ENCODE results near the gene ZNF608. TPM values are rescaled to one million over a fixed set of nuclear protein-coding genes. Genes with fewer than 3 reads are reported as not detected.

The ZNF608 gene
- total RNA-seq, 1 donor from 2014 or later: 20.6 TPM

- TF ChIP-seq POLR2A (IDR thresholded peaks at IDR 0.05) (no peak), CTCF (IDR thresholded peaks at IDR 0.05) (no peak), POLR2AphosphoS5 (IDR thresholded peaks at IDR 0.05; ENCODE audit: insufficient read depth in 1 of 2, low read depth in 1 of 2) (no peak)
- H3K4me1 ChIP-seq: peaks cover 16% of the 10 kb centered on the region
- DNase-seq (ENCODE audit: extremely low spot score in 2 of 2): no peak
- intact Hi-C loops (cut with DNase I): no loop called here
- no peaks in the 10 kb centered on the region for H3K27me3 ChIP-seq
- no peak overlapping the region for H3K27ac ChIP-seq
- H3K4me3 ChIP-seq: no peak overlapping the region
- H3K36me3 ChIP-seq: no peaks in the 10 kb centered on the region
- H3K9me3 ChIP-seq: no peaks in the 10 kb centered on the region
These were observed 31.5 kb downstream of the ZNF608 start for GRCh38 chr5:124714910-124715309.

GRCh38 chr5:124713595-124713994 lies 32.8 kb downstream of the ZNF608 start:
- TF ChIP-seq POLR2A (IDR thresholded peaks at IDR 0.05): no peak
- no peak for TF ChIP-seq CTCF (IDR thresholded peaks at IDR 0.05)
- no peak for TF ChIP-seq POLR2AphosphoS5 (IDR thresholded peaks at IDR 0.05; ENCODE audit: insufficient read depth in 1 of 2, low read depth in 1 of 2)
- intact Hi-C loops (cut with DNase I): no loop called here
- no peak overlapping the region for H3K27ac ChIP-seq
- H3K9me3 ChIP-seq: no peaks in the 10 kb centered on the region
- H3K27me3 ChIP-seq: no peaks in the 10 kb centered on the region
- DNase-seq (ENCODE audit: extremely low spot score in 2 of 2): no peak
- peaks cover 9% of the 10 kb centered on the region for H3K4me1 ChIP-seq
- H3K36me3 ChIP-seq: no peaks in the 10 kb centered on the region
- H3K4me3 ChIP-seq: no peak overlapping the region

- Histone ChIP-seq H3K4me1 (peaks cover 1% of the 10 kb centered on the region), H3K9me3 (no peaks in the 10 kb centered on the region), H3K36me3 (no peaks in the 10 kb centered on the region), H3K27me3 (no peaks in the 10 kb centered on the region), H3K27ac (no peak overlapping the region), H3K4me3 (no peak overlapping the region)
- DNase-seq (ENCODE audit: extremely low spot score in 2 of 2): no peak
- intact Hi-C loops (cut with DNase I): no loop called here
- no peak for TF ChIP-seq POLR2A (IDR thresholded peaks at IDR 0.05)
- no peak for TF ChIP-seq POLR2AphosphoS5 (IDR thresholded peaks at IDR 0.05; ENCODE audit: insufficient read depth in 1 of 2, low read depth in 1 of 2)
- no peak for TF ChIP-seq CTCF (IDR thresholded peaks at IDR 0.05)
These were observed 33.6 kb downstream of the ZNF608 start for GRCh38 chr5:124712731-124713305.

- Histone ChIP-seq H3K27me3 (no peaks in the 10 kb centered on the region), H3K4me3 (no peak overlapping the region), H3K27ac (no peak overlapping the region), H3K36me3 (no peaks in the 10 kb centered on the region), H3K4me1 (peaks cover 23% of the 10 kb centered on the region), H3K9me3 (no peaks in the 10 kb centered on the region)
- no peak for DNase-seq (ENCODE audit: extremely low spot score in 2 of 2)
- intact Hi-C loops (cut with DNase I): no loop called here
- no peak for TF ChIP-seq POLR2A (IDR thresholded peaks at IDR 0.05)
- no peak for TF ChIP-seq POLR2AphosphoS5 (IDR thresholded peaks at IDR 0.05; ENCODE audit: insufficient read depth in 1 of 2, low read depth in 1 of 2)
- no peak for TF ChIP-seq CTCF (IDR thresholded peaks at IDR 0.05)
These were observed 38.4 kb downstream of the ZNF608 start for GRCh38 chr5:124708086-124708485.

- intact Hi-C loops (cut with DNase I): no loop called here
- Histone ChIP-seq H3K4me3 (peak overlapping the region in 1 of 2 donors; percentile 30), H3K27me3 (no peaks in the 10 kb centered on the region), H3K9me3 (no peaks in the 10 kb centered on the region), H3K4me1 (peaks cover 28% of the 10 kb centered on the region), H3K27ac (no peak overlapping the region), H3K36me3 (no peaks in the 10 kb centered on the region)
- no peak for DNase-seq (ENCODE audit: extremely low spot score in 2 of 2)
- TF ChIP-seq POLR2A (IDR thresholded peaks at IDR 0.05) (no peak), POLR2AphosphoS5 (IDR thresholded peaks at IDR 0.05; ENCODE audit: insufficient read depth in 1 of 2, low read depth in 1 of 2) (no peak), CTCF (IDR thresholded peaks at IDR 0.05) (no peak)
These were observed 38.9 kb downstream of the ZNF608 start for GRCh38 chr5:124707520-124707919.
